Umbilical cord (tissue), 2 donors: ENCODE data around the gene ROR2. TPM values are rescaled to one million over a fixed set of nuclear protein-coding genes. Genes with fewer than 3 reads are reported as not detected.

Experiments used
- DNase-seq: peaks from one replicate; pipeline ENCODE4 v3.0.0-alpha.2; 2015; ENCODE audit warnings: low spot score
- total RNA-seq: library from RNA; depleted of rRNA; stranded (reverse); fragments of >200 nt; gene quantifications from one replicate; pipeline ENCODE4 v1.2.3, GENCODE V29; 2014; ENCODE audit warnings: low replicate concordance; ENCODE audit not compliant: insufficient read depth

ROR2 gene
- total RNA-seq, 1 donor from 2014 or later = 44.3 TPM

DNA sequence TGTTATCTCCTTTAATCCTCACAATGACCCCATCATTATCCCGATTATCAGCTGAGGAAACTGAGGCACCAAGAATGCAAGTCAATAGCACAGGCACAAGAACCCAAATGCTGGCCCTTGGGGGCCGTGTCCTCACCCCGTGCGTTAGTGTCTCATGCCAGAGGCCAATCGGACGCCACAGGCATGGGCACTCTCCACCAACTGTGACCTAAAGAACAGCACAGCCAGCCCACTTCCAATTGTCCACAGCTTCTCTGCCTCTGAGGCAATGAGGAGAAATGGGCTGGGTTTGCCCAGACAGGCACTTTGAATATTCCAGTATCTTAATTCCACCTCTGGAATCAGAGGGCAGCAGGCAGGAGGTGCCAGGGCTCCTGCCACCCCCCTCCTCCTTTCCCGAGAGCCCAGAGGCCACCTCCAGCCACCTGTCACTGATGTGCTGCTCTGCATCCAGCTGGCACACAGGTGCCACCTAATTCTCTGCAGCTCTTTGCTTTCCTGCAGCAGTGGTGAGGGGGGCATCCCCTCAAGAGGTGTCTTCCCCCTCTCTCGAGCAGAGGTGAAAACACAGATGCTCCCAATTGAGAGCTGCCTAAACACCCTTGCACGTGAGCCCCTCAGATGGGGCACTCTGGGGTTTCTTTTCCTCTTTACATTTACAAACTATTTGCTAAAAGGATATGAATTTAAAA, 107.5 kb downstream of the ROR2 start:
- DNase-seq = no peak

DNA sequence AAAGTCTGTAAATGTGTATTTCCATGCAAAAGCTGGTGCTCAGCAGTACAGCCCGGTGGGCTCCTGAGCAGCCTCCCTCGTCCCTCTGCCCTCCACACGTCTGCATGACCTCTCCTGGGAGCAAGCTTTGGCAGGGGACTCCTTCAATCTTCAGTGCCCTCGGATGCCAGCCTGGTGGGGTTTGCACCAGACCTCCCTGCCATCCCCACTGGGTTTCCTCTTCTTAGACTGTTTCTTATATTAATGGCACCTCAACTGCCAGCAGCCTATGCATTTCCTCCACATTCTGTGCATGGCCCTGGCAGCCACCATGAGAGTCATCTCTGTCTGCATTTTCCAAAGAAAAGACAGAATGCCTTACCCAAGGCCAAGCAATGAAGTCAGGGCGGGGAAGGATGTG, 108.4 kb downstream of the ROR2 start:
- DNase-seq = no peak

DNA sequence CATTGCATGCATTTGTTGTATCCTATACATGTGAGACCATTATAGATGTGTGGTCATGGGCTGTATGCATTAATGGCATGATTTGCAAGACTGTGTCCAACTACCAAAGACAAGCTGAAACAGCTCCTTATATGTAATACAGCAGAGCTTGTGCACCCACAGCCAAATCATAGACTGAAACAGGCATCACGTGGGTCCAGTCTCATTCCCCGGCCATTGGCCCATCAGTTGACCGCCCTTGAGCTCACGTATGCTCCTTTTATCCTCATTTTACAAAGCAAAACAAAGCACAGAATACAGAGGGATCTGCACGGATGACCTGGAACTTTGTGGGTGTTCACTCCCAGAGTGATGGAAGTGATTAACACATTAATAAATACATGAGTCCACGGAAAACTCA, 109.1 kb downstream of the ROR2 start:
- DNase-seq = no peak

DNA sequence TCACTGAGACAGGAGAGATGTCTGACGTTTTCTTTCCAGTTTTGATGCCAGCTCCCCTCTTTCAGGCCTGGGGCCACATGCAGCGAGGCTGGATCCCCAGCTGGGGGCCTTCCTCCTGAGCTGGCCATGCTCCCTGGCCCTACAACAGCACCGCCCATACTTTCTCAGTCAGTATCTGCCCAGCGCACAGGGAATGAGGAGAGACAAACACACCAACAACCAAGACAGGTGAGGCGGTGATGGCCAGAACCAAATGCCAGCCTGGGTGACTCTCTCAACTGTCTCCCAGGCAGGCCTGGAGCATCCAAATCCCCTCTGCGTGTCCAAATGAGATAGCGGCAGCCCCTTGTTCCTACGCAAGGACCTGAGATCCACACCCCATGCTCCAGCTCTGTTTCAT, 109.6 kb downstream of the ROR2 start:
- DNase-seq = no peak

DNA sequence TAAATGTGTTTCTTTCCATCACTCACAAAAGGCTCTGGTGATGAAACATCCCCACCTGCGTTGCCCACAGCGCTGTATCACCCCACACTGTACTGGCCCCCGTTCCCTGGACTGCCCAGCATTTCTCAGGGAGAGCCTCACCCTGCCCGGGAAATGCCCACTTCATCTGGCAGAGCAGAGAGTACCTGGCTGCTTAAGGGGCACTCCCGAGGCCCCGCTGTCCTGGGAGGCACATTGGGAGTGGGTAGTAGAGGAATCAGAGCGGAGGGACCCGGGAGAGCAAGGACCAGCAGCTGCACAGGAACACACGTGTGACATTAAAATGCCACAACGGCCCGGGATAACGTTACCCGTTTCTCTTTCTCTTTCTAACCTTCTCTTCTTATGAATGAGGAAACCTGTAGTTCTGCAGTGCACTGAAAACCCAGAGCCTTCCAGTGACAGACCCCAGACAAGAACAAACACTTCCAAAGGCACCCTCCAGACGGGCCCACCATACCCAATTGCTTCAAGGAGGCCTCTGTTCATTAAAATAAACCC, 110.0 kb downstream of the ROR2 start:
- no peak for DNase-seq

DNA sequence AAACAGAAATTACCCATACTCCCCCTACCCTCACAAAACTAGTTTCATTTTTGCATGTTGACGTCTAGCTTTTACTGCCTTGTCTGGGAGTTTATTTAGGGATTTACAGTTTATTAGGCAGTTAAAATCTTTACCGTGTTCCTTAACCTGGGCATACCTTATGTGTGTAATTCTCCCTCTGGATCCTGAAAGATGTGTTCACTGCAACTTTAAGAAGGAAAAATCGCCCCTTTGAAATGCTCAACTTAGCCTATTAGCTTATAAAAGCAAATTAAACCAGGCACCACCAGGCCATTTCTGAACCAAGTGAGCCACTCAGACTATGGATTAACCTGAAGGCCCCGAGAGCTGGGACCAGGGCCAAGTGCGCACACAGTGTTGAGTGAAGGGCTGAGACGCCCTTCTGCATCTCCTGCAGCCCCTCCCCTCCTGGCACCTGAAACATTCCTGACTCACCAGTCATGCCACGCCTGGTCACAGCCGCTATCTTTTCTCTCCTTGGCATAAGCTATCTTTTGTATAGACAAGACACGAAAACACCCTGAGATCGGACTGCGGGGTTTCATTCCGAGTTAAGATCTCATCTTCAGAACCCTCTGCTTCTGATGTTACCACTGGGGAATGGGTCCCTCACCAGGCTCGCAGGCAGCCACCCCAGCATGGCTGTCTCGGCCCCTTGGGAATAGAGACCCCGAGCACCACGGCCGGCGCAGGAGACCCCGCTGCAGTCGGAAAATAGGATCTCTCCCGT, 111.9 kb downstream of the ROR2 start:
- peak; percentile 81 for DNase-seq

DNA sequence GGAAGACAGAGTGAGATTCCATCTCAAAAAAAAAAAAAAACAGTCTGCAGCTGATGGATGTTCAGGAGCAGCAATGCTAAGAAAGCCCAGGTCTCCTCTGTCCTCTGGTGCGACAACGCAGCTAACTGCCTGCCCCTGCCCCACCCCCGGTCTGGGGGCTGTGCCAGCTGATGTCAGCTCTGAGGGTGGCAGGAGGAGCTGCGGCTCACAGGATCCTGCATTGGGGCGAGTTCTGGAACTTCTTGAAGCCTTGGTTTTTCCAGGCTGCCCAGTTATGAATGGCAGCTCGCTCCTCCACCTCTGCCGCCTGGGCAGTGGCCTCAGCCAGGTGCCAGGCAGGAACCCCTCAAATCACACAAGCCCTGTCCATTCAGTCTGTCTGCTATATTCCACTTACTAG, 113.5 kb downstream of the ROR2 start:
- no peak for DNase-seq

DNA sequence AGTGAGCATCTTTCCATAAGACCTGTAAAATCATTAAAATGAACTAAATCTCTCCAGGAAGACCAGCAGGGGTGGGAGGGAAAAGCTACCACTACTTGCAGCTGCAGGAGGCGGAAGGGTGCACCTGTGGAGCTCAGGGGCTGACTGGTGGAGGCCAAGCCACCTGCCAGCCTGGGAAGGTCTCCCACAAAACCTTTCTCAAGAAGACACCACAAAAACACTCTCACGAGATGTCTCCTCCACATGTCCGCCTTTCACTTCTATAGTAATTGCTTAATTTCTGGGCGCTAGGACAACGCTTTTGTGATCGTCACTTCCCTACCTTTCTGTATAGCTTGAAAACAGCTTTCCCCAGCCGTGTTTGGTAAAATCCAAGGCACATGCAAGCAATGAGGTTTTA, 114.4 kb downstream of the ROR2 start:
- no peak for DNase-seq

DNA sequence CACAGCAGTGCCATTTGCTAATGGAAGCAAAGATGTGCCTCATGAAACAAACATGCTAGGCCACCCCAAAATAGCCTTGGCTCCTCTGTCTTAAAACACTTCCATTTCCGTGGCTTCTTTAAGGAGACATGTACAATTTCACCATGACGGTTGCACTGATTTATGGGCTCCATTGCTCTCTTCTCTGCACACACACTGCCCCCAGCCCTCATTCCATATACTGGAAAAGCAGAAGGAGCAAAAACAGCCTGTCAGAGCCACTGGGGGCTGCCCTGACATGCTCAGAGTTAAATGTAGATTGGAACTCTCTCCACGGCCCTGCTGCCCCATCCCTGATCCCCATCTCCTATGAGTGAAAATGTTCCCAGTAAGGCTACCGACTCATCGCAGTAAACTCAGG, 114.8 kb downstream of the ROR2 start:
- peak; percentile 49 for DNase-seq

DNA sequence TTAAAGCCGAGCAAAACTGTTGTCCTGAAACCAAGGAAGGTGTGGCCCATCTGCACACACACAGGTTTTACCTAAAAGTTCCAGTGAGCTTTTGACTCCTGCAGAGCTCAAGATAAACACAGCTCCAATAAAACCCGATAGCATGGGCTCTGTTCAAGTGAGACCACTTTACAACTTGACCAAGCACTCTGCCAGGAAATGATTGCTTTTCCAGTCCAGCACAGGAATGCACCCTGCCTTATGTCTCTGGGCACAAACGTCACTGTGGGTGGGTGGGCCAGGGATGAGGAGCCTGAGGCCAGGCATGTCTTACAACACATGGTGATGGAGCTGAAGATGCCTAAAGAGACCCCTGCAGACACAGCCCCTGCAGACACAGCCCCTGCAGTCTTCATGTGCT, 115.3 kb downstream of the ROR2 start:
- DNase-seq = peak; percentile 57

DNA sequence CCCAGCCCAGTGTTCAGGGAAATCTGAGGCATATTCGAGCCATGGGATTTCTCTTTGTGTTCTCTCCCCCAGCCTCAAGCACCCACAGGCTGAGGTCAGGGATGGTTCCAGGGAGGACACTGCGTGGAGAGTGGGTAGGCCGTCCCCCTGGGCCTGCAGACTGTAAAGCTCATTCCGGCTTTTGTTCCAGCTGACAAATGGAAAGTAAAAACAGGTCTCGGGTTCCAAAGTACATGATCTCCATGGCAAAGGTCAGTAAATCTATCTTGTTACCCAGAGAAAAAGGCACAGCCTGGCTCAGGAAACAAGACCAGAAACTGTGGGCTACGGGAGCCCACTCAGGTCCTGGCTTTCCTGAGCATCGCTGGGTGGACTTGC, 116.2 kb downstream of the ROR2 start:
- peak; percentile 28 for DNase-seq

DNA sequence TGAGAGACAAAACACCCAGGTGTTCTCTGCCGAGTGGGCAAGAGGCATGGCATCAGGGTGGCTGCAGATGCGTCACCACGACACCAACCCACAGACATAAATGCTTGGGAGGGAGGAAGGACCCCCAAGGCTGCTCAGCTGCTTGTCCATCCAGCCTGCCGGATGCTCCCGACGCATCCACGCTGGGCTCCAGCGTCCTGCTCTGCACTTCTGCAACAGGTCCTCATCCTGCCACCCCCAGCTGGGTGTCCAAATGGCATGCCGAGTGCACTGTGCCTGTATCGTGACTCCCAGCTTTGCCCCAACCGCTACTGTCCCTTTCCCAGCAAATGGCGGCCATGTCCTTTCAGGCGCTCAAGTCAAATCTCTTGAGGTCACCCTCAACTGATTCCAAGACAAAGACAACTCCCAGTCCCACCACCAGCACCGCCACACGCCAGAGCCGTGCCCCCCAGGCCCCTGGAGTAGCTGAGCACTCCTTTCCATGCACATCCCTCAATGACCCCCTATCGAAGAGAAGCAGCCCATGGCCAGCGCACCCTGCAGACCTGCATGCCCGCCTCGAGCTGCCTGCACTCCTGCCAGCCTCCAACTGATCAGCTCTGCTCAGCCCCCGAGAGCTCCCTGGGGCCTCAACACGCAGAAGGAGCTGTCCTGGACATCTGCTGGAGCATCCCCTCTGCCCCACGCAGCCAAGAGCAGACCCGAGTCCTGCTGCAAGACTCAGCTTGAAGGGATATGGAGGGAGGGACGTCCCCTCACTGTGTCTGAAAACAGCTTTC, 116.7 kb downstream of the ROR2 start:
- peak; percentile 32 for DNase-seq

DNA sequence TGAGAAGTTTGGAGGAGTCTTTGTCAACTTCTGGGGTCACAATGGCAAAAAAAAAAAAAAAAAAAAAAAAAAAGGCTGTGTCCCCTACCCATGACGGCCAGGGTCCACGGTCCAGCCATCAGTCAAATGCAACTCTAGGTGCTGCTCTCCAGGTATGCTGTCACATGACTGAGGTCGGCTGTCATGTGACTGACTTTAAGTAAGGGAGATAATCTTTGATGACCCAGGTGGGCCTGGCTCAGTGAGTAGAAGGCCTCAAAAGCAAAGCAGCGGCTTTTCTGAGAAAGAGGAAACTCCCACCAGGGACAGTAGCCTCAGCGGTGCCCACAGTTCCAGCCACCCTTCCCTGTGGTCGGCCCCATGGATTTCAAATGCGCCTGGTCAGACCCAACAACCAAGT, 117.7 kb downstream of the ROR2 start:
- no peak for DNase-seq

DNA sequence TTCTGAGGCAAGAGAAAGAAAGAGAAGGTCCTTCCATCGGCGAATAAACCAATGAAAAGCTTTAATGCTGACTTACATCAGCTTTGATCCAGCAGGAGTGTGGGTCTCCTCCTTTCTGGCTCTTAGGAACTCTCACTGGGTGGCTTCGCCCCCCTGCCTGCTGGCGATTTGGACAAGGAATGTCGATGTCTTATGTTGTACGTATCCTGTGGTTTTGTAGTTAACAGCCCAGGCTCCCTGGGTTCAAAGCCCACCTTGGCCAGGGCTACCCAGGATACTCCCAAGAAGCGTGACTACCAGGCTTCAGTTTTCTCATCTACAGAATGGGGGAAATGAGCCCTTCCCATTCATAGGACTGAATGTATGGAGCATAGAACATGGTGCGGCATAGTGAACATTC, 124.2 kb downstream of the ROR2 start:
- no peak for DNase-seq

DNA sequence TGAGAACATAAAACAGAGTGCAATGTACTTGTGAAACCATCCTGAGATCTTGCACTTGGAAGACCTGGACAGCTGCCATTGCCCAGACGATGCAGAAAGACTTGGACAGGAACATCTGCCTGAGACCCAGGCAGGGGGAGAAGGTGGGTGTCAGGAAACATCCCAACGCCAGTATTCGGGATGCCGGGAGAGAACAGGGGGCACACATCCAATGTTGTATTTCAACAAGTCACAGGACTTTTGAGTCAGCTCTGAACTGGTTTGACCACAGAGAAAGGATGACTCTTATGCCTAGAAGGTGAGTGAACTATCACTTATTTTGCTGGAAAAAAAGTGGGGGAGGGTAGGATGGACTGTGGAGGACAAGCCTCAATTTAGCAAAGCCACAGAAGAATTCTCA, 124.6 kb downstream of the ROR2 start:
- peak; percentile 57 for DNase-seq

DNA sequence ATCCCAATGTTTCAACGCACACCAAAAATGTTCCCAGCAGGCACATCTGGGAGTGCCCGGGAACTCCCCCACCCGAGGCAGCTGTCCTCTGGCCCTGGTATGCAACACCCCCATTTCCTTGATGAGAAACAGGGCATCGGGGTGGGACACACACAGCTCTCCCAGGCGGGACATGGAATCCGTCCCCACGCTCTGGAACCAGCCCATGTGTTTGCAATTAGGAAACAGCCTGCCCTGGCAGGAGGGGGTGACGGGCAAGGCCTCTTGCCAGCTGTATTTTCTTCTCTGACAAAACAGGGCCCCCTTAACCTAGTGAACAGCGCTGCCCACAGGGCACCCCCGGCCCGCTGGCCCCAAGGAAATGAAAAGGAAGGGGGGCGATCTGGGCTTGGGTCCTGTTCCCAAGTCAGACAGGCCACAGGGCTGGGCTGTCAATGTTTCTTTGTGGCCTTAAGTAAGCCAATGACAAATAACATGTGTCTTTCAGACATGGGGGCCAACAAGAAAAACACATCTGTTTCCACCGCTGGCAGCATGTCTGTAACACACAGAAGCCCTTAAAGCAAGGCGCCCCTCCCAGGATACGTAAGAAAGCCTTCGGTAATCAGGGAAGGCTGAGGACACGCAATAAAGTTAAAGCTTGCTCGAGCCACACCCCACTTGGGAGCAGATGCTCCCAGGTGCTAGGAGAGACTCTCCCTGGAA, 125.3 kb downstream of the ROR2 start:
- DNase-seq = peak; percentile 90

DNA sequence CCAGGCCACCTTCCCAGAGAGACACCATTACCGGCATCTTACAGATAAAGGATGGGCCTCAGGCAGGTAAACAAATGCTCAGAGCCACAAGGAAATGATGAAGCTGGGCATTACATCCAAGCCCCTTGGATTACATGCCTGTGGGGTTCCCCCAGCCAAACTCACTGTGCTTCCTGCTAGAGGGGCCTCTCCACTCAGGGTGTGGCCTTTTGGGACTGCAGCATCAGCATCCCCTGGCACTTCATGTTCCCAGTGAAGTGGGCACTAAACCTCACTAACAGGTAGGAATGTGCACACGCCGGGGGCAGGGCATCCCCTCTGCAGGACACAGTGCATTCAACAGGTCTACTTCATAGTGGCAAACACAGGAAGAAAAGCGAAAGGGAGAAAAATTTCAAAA, 125.9 kb downstream of the ROR2 start:
- no peak for DNase-seq

DNA sequence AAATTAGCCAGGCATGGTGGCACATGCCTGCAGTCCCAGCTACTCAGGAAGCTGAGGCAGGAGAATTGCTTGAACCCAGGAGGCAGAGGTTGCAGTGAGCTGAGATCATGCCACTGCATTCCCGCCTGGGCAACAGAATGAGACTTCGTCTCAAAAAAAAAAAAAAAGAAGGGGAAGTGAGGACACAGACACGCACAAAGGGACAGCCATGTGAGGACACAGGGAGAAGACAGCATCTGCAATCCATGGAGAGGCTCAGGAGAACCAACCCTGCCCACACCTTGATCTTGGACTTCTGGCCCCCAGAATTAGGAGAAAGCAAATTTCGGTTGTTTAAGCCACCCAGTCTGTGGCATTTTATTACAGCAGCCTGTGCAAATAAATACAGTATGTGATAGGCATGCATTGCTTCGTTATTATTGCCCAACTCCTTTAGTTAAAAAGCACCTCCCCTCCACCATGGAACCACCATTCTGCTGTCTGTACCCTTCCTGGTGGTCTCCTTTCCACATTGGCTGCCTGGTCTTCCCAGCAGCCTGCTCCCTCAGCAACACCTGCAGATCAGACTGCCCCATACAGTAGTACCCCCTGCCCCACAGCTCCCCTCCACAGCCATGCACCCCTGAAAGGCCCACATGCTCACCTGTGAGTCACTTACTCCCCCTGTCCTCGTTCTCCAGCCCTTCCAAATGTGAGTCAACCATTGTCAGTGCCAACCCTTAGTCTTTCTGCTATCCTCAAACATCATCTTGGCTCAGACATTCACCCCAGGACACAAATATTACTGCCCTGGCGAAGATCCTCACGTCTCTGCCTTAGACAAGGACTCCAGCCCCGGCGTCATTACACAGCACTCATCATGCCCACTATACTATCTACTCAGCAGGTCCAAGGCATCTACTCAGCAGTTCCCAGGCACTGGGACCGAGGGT, 128.8 kb downstream of the ROR2 start:
- DNase-seq = no peak

DNA sequence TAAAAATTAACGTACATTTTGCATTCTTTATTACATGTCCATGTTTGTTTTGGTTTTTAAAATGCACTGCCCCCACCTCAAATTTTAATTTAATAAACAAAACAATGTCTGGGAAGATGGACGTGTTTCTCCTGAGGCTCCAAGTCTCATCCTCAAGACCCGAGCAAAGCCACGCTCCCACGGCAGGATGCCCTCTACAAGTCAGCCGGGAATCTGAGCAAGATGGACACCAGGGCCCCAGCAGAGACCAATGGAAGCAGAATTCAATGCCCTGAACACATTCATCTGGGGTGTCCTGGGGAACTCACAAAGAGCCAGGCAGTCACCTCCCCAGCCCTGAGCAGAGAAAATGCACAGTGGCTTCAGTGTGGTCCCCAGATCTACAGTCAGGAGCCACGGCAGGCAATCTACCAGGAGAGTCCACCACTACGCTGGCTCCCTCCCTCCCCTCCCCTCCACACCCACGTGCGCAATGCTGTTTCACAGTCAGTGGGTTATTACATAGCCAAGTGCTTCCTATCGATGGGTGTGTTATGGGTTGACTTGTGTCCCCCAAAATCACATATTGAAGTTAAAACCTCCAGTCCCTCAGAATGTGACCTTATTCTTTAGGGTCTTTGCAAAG, 129.8 kb downstream of the ROR2 start:
- no peak for DNase-seq
